NOMO-1 treated with dmso at 0.1 percent for 144 hours (cell line): ENCODE data around the gene SKOR1.

Experiments used
- DNase-seq: peaks from one replicate; lab custom pipeline; 2025; ENCODE audit not compliant: unreplicated experiment; lab: John Stamatoyannopoulos, UW

Gene SKOR1

DNA sequence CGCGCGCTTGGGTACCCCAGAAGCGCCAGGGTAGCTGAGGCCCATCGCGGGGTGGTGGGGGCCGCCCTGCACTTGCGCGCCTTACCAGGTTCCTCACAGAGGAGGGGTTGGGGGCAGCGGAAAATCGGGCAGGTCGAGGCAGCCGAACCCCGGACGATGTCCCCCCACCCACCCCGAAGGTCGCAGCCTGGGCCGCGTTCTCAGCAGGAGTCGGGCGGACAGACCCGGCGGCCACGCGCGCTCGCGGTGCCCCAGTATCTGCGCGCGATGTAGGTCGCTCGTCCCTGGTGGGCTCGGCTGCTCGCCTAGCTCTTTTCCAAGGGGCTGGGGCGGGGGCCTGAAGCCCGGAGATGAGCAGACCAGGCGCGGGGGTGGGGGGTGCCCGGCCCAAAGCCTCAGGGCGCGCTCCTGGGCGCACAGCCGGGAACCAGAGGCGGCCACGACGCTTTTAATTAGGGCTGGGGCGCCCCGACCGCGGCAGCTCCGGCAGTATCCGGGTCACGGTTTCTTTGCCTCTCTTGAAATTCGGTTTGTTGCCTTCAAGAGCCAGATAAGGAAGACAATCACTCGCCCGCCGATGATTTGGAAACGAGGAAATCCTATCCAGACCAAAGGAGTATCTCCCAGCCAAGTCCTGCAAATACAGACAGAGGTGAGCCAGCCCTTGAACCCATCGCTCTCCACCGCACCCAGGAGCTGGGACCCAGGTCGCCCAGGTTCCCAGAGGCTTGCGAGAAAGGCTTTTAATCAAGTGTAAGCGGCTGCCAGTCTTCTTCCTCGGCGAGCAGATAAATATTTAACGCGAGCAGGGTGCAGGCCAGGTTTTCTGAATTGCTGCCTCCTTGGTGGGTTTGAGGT lies 4.6 kb downstream of the SKOR1 start:
- DNase-seq, result no peak

GRCh38 chr15:67831363-67831762 lies 6.1 kb downstream of the SKOR1 start:
- DNase-seq, result no peak

- DNase-seq, result peak; percentile 12
Observed at GRCh38 chr15:67832031-67832551, 6.8 kb downstream of the SKOR1 start.

GRCh38 chr15:67832897-67833709 lies 7.8 kb downstream of the SKOR1 start:
- no peak for DNase-seq

- peak; percentile 41 for DNase-seq
Observed at GRCh38 chr15:67833710-67834511, 8.6 kb downstream of the SKOR1 start.

DNA sequence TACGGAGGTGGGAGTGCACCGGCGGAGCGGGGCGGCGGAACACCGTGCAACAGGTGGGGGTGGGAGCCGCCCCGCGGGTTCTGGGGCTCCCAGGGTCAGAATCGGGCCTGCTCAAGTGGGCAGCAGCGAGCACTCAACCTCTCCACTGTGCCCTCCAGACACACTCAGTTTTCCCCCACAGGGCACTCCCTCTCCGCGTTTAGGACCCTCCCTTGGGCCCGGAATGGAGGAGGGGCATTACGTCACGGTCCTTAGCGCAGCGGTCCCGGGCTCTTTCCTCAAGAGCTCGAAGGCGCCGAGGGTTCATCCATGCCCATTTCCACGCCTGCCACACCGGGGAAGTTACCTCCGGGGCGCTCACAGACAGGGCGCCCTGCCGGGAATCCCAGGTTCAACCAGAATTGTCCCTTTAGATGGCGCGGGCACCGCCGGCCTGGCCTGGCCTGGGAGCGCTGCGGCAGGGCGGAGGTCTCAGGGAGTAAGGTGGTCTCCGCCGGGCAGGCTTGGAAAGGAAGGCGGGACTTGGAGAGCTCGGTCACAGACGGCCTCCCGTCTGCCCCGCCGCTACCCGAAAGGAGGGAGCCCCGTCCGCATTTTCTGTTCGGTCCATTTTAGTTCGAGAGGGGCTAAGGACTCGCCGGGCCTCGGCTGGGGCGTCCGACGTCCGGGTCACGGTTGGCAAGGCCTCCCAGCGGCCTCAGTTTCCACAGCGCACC lies 9.4 kb downstream of the SKOR1 start:
- DNase-seq, result no peak

- no peak for DNase-seq
Observed at GRCh38 chr15:67835297-67836133, 10.2 kb downstream of the SKOR1 start.

DNA sequence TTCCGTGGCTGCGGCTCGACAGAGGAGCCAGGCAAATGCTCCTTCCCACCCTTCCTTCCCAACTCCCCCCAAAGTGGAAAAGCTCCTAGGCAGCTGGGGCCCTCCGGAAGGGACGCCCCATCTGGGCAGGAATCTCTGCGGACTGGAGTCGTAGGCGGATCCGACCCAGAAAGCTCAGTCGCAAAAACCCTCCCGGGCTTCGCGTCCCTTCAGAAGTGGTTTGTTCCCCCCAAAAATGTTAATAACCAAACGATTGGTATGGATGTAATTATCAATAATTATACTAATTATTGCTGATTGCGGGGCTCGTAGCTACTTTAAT lies 10.8 kb downstream of the SKOR1 start:
- no peak for DNase-seq

GRCh38 chr15:67836477-67836876 lies 11.2 kb downstream of the SKOR1 start:
- peak; percentile 7 for DNase-seq

GRCh38 chr15:67836955-67837354 lies 11.6 kb downstream of the SKOR1 start:
- no peak for DNase-seq

DNA sequence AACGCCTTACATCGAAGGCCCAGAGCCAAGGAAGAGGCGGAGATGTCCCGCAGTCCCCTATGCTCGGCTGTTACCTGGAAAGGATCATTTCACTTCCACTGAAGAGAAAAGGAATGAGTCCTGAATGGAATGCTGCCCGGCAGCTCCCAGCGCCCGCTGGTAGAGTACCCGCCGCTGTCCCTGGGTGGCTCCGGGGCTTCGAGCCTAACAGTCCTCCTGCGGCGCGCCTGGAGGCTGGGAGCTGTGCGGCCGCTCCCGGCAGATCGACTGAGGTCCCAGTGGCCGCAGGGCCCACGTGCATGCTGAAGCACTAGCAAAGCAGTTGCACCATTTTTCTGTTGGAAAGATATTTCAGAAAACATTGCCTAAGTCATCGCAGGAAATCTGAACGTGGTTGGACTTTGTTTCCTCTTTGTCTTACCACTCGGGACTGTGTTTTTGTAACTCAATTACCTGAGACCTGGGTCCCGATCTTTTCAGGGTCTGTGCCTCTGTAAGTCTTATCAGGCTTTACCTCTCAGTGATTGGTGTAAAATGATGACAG lies 13.6 kb downstream of the SKOR1 start:
- DNase-seq, result no peak

DNA sequence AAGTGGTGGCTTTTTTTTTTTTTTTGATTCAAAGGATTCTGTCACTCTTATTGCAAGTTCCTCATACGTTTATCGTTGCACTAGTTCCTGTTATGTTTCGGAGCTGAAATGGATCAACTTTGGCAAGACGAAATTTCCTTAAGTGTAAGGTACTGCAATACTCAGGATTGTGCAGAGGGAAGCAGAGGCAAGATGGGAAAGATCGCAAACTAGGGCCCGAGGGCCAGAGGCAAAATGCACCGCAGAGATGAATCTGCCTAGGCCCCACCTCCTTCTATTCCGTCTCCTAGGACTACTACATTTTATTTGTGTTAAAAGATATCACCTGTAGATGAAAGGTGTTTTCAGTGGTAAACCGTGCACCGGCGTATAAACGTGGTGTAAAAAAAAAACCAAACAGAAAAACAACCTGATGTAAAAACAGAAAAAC lies 14.2 kb downstream of the SKOR1 start:
- peak; percentile 21 for DNase-seq

GRCh38 chr15:67839929-67840748 lies 14.8 kb downstream of the SKOR1 start, which contains the start of gene RNU6-1:
Gene RNU6-1, minus strand, starts transcription at chr15:67840045.
- DNase-seq, result peak; percentile 94

DNA sequence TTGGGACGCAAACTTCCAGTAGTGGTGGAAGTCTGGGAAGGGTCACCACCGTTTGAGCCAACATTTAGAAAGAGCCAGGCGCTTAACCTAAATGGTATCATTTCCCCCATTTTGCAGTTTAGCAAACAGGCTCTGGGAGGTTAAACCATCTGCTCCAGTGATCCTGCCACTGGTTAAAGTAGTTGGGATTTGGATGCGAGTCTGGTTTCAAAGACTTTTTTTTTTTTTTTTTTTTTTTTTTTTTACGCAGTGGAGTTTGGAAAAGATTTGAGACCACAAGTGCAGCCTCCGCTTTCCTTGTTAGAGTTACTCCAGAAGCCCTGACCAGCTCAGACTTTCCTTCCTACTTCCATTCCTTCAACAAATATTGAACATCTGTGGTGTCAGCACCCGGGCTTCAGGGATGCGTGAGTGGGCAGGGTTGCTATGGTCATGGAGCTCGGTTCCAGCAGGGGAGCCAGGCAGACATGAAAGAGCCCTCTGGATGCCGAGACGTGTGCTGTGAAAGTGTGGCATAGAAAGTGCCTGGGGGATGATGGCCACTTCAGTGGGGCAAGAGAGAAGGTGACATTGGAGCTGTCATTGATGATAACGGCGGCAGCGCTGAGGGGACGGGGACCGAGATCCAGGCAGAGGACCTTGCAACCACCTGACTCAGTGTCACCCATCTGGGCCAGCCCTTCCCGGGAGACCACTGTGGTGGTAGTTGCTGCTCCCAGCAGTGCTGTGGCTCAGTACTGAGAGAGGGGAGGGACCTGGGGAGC lies 15.6 kb downstream of the SKOR1 start:
- no peak for DNase-seq

DNA sequence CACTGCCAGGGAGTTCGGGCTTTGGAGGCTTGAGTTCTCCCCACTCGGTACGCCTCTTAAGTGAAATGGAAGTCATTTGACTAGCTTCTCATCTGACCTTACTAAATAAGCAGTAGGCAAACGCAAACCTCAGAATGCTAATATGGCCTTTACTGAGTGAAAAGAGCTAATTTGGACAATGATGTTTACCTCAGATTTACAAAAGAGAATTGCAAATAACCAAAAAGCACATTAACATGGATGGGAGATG lies 16.1 kb downstream of the SKOR1 start:
- DNase-seq, result no peak

DNA sequence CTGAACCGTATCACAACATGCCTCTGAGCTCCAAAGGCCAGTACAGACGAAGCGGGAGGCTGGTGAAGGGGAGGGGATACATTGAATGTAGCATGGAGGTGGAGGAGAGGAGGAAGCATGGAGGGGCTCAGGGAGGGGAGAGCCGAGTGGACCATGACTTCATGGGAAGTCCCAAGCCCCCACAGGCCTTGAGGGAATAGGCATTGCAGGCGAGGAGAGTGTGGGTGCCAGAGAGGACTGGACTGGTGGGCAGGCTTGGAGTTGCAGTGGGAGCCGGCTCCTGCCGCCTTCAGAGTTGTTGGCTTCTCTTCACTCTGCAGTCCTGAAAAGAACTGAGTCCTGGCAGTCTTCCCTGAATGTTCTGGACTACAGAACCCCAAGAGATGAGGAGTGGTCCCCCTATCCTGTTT lies 17.8 kb downstream of the SKOR1 start:
- no peak for DNase-seq

GRCh38 chr15:67843571-67844387 lies 18.5 kb downstream of the SKOR1 start:
- no peak for DNase-seq
